CD4-positive, alpha-beta T cell (primary cell): ENCODE data around the gene AREG. TPM values are rescaled to one million over a fixed set of nuclear protein-coding genes. Genes with fewer than 3 reads are reported as not detected.

ENCODE experiments used
- ATAC-seq: fragments of 200-7000 bp; cut with Tn5 transposase; one replicate; pipeline ENCODE4 v1.10.0; 2022; ENCODE audit warnings: mild to moderate bottlenecking; ENCODE audit not compliant: poor library complexity
- CTCF ChIA-PET: fragments of 350-600 bp; sonication (Branson Sonifier 250); formaldehyde crosslinking; loops from one replicate; lab custom pipeline; 2021; ENCODE audit warnings: antibody characterized with exemption, inconsistent platforms; lab: Charles Lee
- POLR2A ChIA-PET: fragments of 350-600 bp; sonication (Branson Sonifier 250); formaldehyde crosslinking; loops from one replicate; lab custom pipeline; 2021; ENCODE audit warnings: antibody characterized with exemption, inconsistent platforms; lab: Charles Lee
- DNase-seq, 14 experiments: peaks; one replicate each; pipeline ENCODE4 v3.0.0-alpha.2; 2013 to 2020; ENCODE audit warnings: mixed read lengths in 2 of 14
- H3K27ac ChIP-seq, 2 donors: one replicate each; pipeline versions ENCODE4 v1.5.1 to v1.7.0; 2013; ENCODE audit warnings: low read length in 2 of 2, low read depth in 1 of 2, mild to moderate bottlenecking in 1 of 2
- H3K27me3 ChIP-seq, 2 experiments: 1 replicate in 1 of 2; 2 replicates in 1 of 2; pipeline versions ENCODE4 v1.6.1 to v1.7.0; 2013; ENCODE audit warnings: low read length in 2 of 2, control low read depth in 1 of 2, mild to moderate bottlenecking in 1 of 2, moderate library complexity in 1 of 2; ENCODE audit not compliant: insufficient read depth in 2 of 2, control insufficient read depth in 1 of 2
- H3K36me3 ChIP-seq: one replicate; pipeline ENCODE4 v1.6.1; 2013; ENCODE audit warnings: low read length, control low read depth; ENCODE audit not compliant: insufficient read depth
- H3K4me1 ChIP-seq: one replicate; pipeline ENCODE4 v1.6.1; 2013; ENCODE audit warnings: low read length, control low read depth; ENCODE audit not compliant: insufficient read depth
- H3K4me3 ChIP-seq: one replicate; pipeline ENCODE4 v1.5.1; 2013; ENCODE audit warnings: mild to moderate bottlenecking, low read length, moderate library complexity
- H3K9me3 ChIP-seq, 2 experiments: 1 replicate in 1 of 2; 2 replicates in 1 of 2; pipeline versions ENCODE4 v1.6.1 to v1.7.0; 2013; ENCODE audit warnings: low read length in 2 of 2, mild to moderate bottlenecking in 2 of 2, control low read depth in 1 of 2, moderate library complexity in 1 of 2; ENCODE audit not compliant: control insufficient read depth in 1 of 2, insufficient read depth in 1 of 2
- H3K27ac Mint-ChIP-seq: one replicate; pipeline ENCODE4 v1.8.0; 2020; ENCODE audit warnings: mixed read lengths
- H3K27me3 Mint-ChIP-seq: one replicate; pipeline ENCODE4 v1.8.0; 2021; ENCODE audit warnings: mixed read lengths
- H3K36me3 Mint-ChIP-seq: one replicate; pipeline ENCODE4 v1.8.0; 2021; ENCODE audit warnings: low read depth, mixed read lengths
- H3K4me1 Mint-ChIP-seq: one replicate; pipeline ENCODE4 v1.8.0; 2021; ENCODE audit warnings: low read depth, mixed read lengths
- H3K4me3 Mint-ChIP-seq: one replicate; pipeline ENCODE4 v1.8.0; 2020; ENCODE audit warnings: mild to moderate bottlenecking, mixed read lengths
- H3K9me3 Mint-ChIP-seq: one replicate; pipeline ENCODE4 v1.8.0; 2020; ENCODE audit warnings: mixed read lengths
- intact Hi-C, 2 experiments: fragments of 100-400 bp; cut with DNase I in 1 of 2; cut with micrococcal nuclease in 1 of 2; formaldehyde crosslinking; loops; one replicate each; pipeline versions ENCODE4 v1.15.1 to v1.9.0; 2023 to 2025; cut with DNase I, micrococcal nuclease
- total RNA-seq, 174 experiments: library from RNA in 2 of 174; stranded (reverse) in 2 of 174; gene quantifications; one replicate each; pipeline ENCODE4 v1.2.3 and lab custom pipeline; 2021 to 2026
- TF ChIP-seq, protein P1 (sequence below): fragments of 200-600 bp; IDR thresholded peaks from one replicate; pipeline ENCODE4 v1.8.0; 2022; ENCODE audit warnings: antibody characterized with exemption, mild to moderate bottlenecking

The AREG gene
- total RNA-seq, 2 experiments from 2014 or later: 57.9 to 63.8 TPM

DNA sequence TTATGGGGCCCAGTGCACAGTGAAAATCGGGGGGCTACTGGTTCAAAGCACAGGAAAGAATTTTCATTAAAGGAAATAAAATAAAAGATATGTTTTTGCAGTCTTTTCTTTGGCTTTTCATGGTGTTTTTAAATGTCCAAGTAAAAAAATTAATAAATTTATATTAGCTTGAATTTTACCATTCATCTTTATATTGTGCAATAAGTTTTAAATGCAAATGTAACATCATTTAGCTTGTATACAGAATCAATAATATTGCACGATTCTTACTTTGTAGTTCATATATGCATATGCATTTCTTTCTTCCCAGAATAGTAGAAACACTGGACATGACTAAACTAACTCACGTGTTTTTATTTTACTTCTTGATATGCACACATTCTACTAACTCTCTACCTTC is 31.0 kb downstream of the AREG start:
- Mint-ChIP-seq H3K4me1 (no peaks in the 10 kb centered on the region), H3K9me3 (no peaks in the 10 kb centered on the region), H3K27ac (no peak overlapping the region), H3K36me3 (no peaks in the 10 kb centered on the region), H3K27me3 (peaks cover 30% of the 10 kb centered on the region), H3K4me3 (no peak overlapping the region)
- no peak overlapping the region for H3K27ac ChIP-seq
- DNase-seq (no peak), ATAC-seq (no peak)
- no peak overlapping the region for H3K4me3 ChIP-seq
- ChIA-PET POLR2A (no interaction called here), CTCF (no interaction called here)
- peaks cover 0 to 4% of the 10 kb centered on the region in 2 experiments for H3K27me3 ChIP-seq
- no peaks in the 10 kb centered on the region for H3K4me1 ChIP-seq
- intact Hi-C loops: no loop called here
- no peaks in the 10 kb centered on the region for H3K36me3 ChIP-seq
- H3K9me3 ChIP-seq: no peaks in the 10 kb centered on the region
- TF ChIP-seq, protein P1, sequence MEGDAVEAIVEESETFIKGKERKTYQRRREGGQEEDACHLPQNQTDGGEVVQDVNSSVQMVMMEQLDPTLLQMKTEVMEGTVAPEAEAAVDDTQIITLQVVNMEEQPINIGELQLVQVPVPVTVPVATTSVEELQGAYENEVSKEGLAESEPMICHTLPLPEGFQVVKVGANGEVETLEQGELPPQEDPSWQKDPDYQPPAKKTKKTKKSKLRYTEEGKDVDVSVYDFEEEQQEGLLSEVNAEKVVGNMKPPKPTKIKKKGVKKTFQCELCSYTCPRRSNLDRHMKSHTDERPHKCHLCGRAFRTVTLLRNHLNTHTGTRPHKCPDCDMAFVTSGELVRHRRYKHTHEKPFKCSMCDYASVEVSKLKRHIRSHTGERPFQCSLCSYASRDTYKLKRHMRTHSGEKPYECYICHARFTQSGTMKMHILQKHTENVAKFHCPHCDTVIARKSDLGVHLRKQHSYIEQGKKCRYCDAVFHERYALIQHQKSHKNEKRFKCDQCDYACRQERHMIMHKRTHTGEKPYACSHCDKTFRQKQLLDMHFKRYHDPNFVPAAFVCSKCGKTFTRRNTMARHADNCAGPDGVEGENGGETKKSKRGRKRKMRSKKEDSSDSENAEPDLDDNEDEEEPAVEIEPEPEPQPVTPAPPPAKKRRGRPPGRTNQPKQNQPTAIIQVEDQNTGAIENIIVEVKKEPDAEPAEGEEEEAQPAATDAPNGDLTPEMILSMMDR: no peak

- H3K4me3 ChIP-seq: no peak overlapping the region
- no peaks in the 10 kb centered on the region for H3K36me3 ChIP-seq
- Mint-ChIP-seq H3K27ac (no peak overlapping the region), H3K27me3 (peaks cover 37% of the 10 kb centered on the region), H3K4me1 (no peaks in the 10 kb centered on the region), H3K36me3 (no peaks in the 10 kb centered on the region), H3K9me3 (no peaks in the 10 kb centered on the region), H3K4me3 (no peak overlapping the region)
- intact Hi-C loops: no loop called here
- no peak for DNase-seq
- POLR2A ChIA-PET: no interaction called here
- H3K9me3 ChIP-seq: no peaks in the 10 kb centered on the region
- H3K27ac ChIP-seq: no peak overlapping the region
- ATAC-seq: no peak
- TF ChIP-seq, protein P1: no peak
- CTCF ChIA-PET: no interaction called here
- H3K27me3 ChIP-seq: no peaks in the 10 kb centered on the region
- H3K4me1 ChIP-seq: no peaks in the 10 kb centered on the region
Measured at GRCh38 chr4:74479009-74479408, 34.1 kb downstream of the AREG start.

- peaks cover 25% of the 10 kb centered on the region for H3K27me3 Mint-ChIP-seq
- ChIA-PET POLR2A (no interaction called here), CTCF (no interaction called here)
- intact Hi-C loops: no loop called here
- H3K27ac Mint-ChIP-seq: no peak overlapping the region
- H3K4me3 ChIP-seq: no peak overlapping the region
- H3K4me1 ChIP-seq: no peaks in the 10 kb centered on the region
- no peak overlapping the region for H3K4me3 Mint-ChIP-seq
- H3K36me3 ChIP-seq: no peaks in the 10 kb centered on the region
- H3K9me3 ChIP-seq: no peaks in the 10 kb centered on the region
- H3K4me1 Mint-ChIP-seq: no peaks in the 10 kb centered on the region
- TF ChIP-seq, protein P1: no peak
- H3K36me3 Mint-ChIP-seq: no peaks in the 10 kb centered on the region
- H3K27ac ChIP-seq: no peak overlapping the region
- no peaks in the 10 kb centered on the region for H3K9me3 Mint-ChIP-seq
- ATAC-seq (no peak), DNase-seq (no peak)
- H3K27me3 ChIP-seq: no peaks in the 10 kb centered on the region
Measured at GRCh38 chr4:74480267-74480666, 35.3 kb downstream of the AREG start.
